A549 (cell line): ENCODE measurements around the gene SMYD5. TPM values are rescaled to one million over a fixed set of nuclear protein-coding genes. Genes with fewer than 3 reads are reported as not detected.
"Not testable (repeated sequence)": the region's sequence is repeated elsewhere in the genome, so short reads cannot be mapped to it uniquely, and the experiment has no call there.

Experiments
- ATAC-seq, 2 experiments: fragments of 200-7000 bp in 1 of 2; fragments of >200 bp in 1 of 2; cut with Nextera tagmentation in 1 of 2; cut with Tn5 transposase in 1 of 2; 3 replicates each; pipeline versions ENCODE4 v1.8.0 to v1.9.1; 2018 to 2020; ENCODE audit warnings: mild to moderate bottlenecking in 1 of 2, moderate library complexity in 1 of 2
- CTCF ChIA-PET: fragments of 300-600 bp; sonication (Branson Sonifier 250); formaldehyde crosslinking; extraction: SDS; loops from one replicate; lab custom pipeline; 2021; ENCODE audit warnings: antibody characterized with exemption, inconsistent platforms; lab: Yijun Ruan, JAX
- POLR2A ChIA-PET: fragments of 350-600 bp; formaldehyde crosslinking; extraction: SDS; loops from one replicate; lab custom pipeline; 2021; ENCODE audit warnings: antibody characterized with exemption, inconsistent platforms; lab: Yijun Ruan, JAX
- DNase-seq, 2 experiments: peaks; one replicate each; pipeline versions ENCODE4 v3.0.0 to v3.0.0-alpha.2; 2011 to 2016; ENCODE audit warnings: low read depth in 1 of 2, low spot score in 1 of 2
- FAIRE-seq: peaks from 2 replicates; lab custom pipeline; 2011; peaks lifted over from hg19 to GRCh38; lab: Jason Lieb, UNC
- H3K27ac ChIP-seq, 2 experiments: fragments of >200 bp; sonication (Bioruptor Twin); formaldehyde crosslinking; 3 replicates each; pipeline ENCODE4 v1.5.1; 2016 to 2017
- H3K4me1 ChIP-seq: fragments of >200 bp; sonication (Bioruptor Twin); formaldehyde crosslinking; 3 replicates; pipeline ENCODE4 v1.6.1; 2016
- H3K4me2 ChIP-seq: fragments of >200 bp; sonication (Bioruptor Twin); formaldehyde crosslinking; 3 replicates; pipeline ENCODE4 v1.6.1; 2016
- H3K4me3 ChIP-seq: fragments of >200 bp; sonication (Bioruptor Twin); formaldehyde crosslinking; 3 replicates; pipeline ENCODE4 v1.5.1; 2016
- H3K9me3 ChIP-seq: fragments of >200 bp; sonication (Bioruptor Twin); formaldehyde crosslinking; 3 replicates; pipeline ENCODE4 v1.6.1; 2016
- CBX8 ChIP-seq: fragments of 200-600 bp; sonication (generic); IDR thresholded peaks from 2 replicates; pipeline ENCODE4 v1.6.1; 2016
- E2F6 ChIP-seq: IDR thresholded peaks from 2 replicates; pipeline ENCODE4 v1.6.1; 2012; ENCODE audit warnings: low read depth, borderline replicate concordance
- ELK1 ChIP-seq: fragments of 150-350 bp; IDR thresholded peaks from 2 replicates; pipeline ENCODE4 v1.6.1; 2014; ENCODE audit warnings: low read depth, mild to moderate bottlenecking, low read length
- EP300 ChIP-seq, 2 experiments: fragments of >200 bp; sonication (Bioruptor Twin); formaldehyde crosslinking; IDR thresholded peaks; 2 replicates in 1 of 2; 3 replicates in 1 of 2; pipeline ENCODE4 v1.6.1; 2016 to 2017
- FOSL2 ChIP-seq, 2 experiments: fragments of 450-650 bp in 1 of 2; fragments of >200 bp in 1 of 2; sonication (Bioruptor Twin) in 1 of 2; formaldehyde crosslinking; IDR thresholded peaks; 2 replicates each; pipeline versions ENCODE4 v1.5.0 to v1.6.1; 2016 to 2020; ENCODE audit warnings: mild to moderate bottlenecking in 1 of 2, moderate library complexity in 1 of 2
- HOXB5 ChIP-seq: fragments of 250-450 bp; sonication (Bioruptor Pico); IDR thresholded peaks from 2 replicates; pipeline ENCODE4 v1.5.0; 2020; ENCODE audit warnings: mild to moderate bottlenecking, moderate library complexity
- JUNB ChIP-seq: fragments of >200 bp; sonication (Bioruptor Twin); formaldehyde crosslinking; IDR thresholded peaks from 2 replicates; pipeline ENCODE4 v1.6.1; 2016
- NFE2L2 ChIP-seq: fragments of 150-350 bp; conservative IDR thresholded peaks from 2 replicates; pipeline ENCODE4 v1.6.1; 2014; ENCODE audit warnings: low read length
- NPAS2 ChIP-seq: fragments of 250-450 bp; sonication (Bioruptor Pico); IDR thresholded peaks from 2 replicates; pipeline ENCODE4 v1.8.0; 2022; ENCODE audit warnings: mild to moderate bottlenecking, moderate library complexity, borderline replicate concordance
- SMC3 ChIP-seq: fragments of >200 bp; sonication (Bioruptor Twin); formaldehyde crosslinking; IDR thresholded peaks from 3 replicates; pipeline ENCODE4 v1.6.1; 2018; ENCODE audit warnings: inconsistent platforms
- WGBS: methylation state at CpG from one replicate; pipeline ENCODE4 v1.1.6; 2017; ENCODE audit errors: missing lambda C conversion rate; 5-methylcytosine and 5-hydroxymethylcytosine counted together
- polyA plus RNA-seq, 4 experiments: library from polyadenylated mRNA; depleted of rRNA in 3 of 4; stranded (reverse); fragments of >200 nt; fragmentation: RNase III in 1 of 4; extraction: RNeasy Plus Mini Kit Qiagen cat#74134 plus additional on column Dnase treatment in 1 of 4; gene quantifications; 2 replicates in 3 of 4; 3 replicates in 1 of 4; pipeline ENCODE4 v1.2.3, GENCODE V29; 2011 to 2017
- TF ChIP-seq, protein P1 (sequence below): fragments of >200 bp; sonication (Bioruptor Twin); formaldehyde crosslinking; IDR thresholded peaks from 3 replicates; pipeline ENCODE4 v1.5.1; 2016

SMYD5 gene
- polyA plus RNA-seq, 2 of the 4 experiments (the other 2 are of a cell fraction) = 40.3 to 46.7 TPM

GRCh38 chr2:73185965-73186364, 28.1 kb upstream of the SMYD5 start (continued):
- TF ChIP-seq EP300 (IDR thresholded peaks at IDR 0.05) = no peak

DNA sequence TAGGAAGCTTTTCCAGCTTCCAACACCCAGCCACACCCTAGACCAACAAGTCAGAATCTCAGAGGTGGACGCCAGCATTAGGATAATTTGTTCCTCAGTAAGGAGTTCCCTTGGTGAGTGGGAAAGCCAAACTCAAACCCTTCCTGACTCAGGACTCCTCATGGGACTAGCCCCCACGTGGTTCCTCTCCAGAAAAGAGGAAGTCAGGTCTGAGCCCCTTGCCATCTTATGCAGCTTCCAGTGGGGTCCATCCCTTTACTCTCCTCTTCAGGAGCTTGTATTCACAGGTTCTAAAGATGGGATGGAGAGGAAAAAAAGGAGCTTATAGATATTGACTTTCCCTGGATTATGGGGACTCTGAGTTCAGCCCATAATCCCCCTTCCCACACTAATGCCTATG, 26.5 kb upstream of the SMYD5 start:
- no peak overlapping the region for H3K27ac ChIP-seq
- no peaks in the 10 kb centered on the region for H3K9me3 ChIP-seq
- TF ChIP-seq JUNB = no peak
- H3K4me3 ChIP-seq = no peak overlapping the region
- H3K4me1 ChIP-seq = no peaks in the 10 kb centered on the region
- ATAC-seq = no peak; a peak in 1 of 6 replicates
- ChIA-PET CTCF (interaction anchor here (0.7 to 12.1 kb wide), 10 partner anchors 11 to 1264 kb away, joined by 3 to 151 read pairs (median 6); partner anchors contain the start of gene SPR), POLR2A (no interaction called here)
- no peak for DNase-seq
- H3K4me2 ChIP-seq = no peak overlapping the region
- FAIRE-seq = no peak
- 3% methylated on average over 2 of the region's 2 CpGs for WGBS

GRCh38 chr2:73197579-73197978, 16.5 kb upstream of the SMYD5 start:
- no peak for DNase-seq
- ATAC-seq = no peak
- peaks cover 5% of the 10 kb centered on the region; the same call in 2 of the 3 replicates for H3K9me3 ChIP-seq
- ChIA-PET CTCF (interaction anchor here (0.7 to 1.5 kb wide), 4 partner anchors 15 to 1725 kb away, joined by 3 to 5 read pairs (median 4); no protein-coding TSS in a partner anchor), POLR2A (no interaction called here)
- no peak for TF ChIP-seq SMC3
- no peak for TF ChIP-seq CBX8
- TF ChIP-seq ELK1 = no peak
- TF ChIP-seq E2F6 = no peak
- TF ChIP-seq HOXB5 (CRISPR knock-in tag) = no peak
- TF ChIP-seq NPAS2 (CRISPR knock-in tag) = no peak
- TF ChIP-seq, protein P1, sequence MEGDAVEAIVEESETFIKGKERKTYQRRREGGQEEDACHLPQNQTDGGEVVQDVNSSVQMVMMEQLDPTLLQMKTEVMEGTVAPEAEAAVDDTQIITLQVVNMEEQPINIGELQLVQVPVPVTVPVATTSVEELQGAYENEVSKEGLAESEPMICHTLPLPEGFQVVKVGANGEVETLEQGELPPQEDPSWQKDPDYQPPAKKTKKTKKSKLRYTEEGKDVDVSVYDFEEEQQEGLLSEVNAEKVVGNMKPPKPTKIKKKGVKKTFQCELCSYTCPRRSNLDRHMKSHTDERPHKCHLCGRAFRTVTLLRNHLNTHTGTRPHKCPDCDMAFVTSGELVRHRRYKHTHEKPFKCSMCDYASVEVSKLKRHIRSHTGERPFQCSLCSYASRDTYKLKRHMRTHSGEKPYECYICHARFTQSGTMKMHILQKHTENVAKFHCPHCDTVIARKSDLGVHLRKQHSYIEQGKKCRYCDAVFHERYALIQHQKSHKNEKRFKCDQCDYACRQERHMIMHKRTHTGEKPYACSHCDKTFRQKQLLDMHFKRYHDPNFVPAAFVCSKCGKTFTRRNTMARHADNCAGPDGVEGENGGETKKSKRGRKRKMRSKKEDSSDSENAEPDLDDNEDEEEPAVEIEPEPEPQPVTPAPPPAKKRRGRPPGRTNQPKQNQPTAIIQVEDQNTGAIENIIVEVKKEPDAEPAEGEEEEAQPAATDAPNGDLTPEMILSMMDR = no peak
- no peak for TF ChIP-seq FOSL2 (IDR thresholded peaks at IDR 0.05)
- TF ChIP-seq FOSL2 (CRISPR knock-in tag; IDR thresholded peaks at IDR 0.05) = no peak
- no peak for TF ChIP-seq NFE2L2
- H3K4me1 ChIP-seq = no peaks in the 10 kb centered on the region
- H3K4me3 ChIP-seq = no peak overlapping the region
- H3K4me2 ChIP-seq = no peak overlapping the region
- H3K27ac ChIP-seq = no peak overlapping the region
- no peak for FAIRE-seq

DNA sequence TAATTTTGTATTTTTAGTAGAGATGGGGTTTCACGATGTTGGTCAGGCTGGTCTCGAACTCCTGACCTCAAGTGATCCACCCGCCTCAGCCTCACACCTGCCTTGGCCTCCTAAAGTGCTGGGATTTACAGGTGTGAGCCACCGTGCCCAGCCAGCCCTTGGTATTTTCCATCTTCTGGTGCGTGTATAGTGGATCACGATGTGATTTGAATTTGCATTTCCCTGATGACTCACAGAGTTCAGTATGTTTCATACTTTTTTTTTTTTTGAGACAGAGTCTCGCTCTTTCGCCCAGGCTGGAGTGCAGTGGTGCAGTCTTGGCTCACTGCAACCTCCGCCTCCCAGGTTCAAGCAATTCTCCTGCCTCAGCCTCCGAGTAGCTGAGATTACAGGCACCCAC, 13.8 kb upstream of the SMYD5 start:
- POLR2A ChIA-PET, H3K4me3 ChIP-seq, ATAC-seq, FAIRE-seq, H3K9me3 ChIP-seq, H3K27ac ChIP-seq, DNase-seq, H3K4me2 ChIP-seq: not testable (repeated sequence)
- peaks cover 12% of the 10 kb centered on the region for H3K4me1 ChIP-seq
- CTCF ChIA-PET = interaction anchor here (0.9 to 3.4 kb wide), 5 partner anchors 10 to 115 kb away, joined by 3 to 20 read pairs (median 4); no protein-coding TSS in a partner anchor
- WGBS = 51% methylated on average over 10 of the region's 10 CpGs
